KMS-11 (cell line): ENCODE results near the gene PI4KB.

ENCODE experiments used
- H2AFZ ChIP-seq: fragments of 200-600 bp; sonication (generic); 2 replicates; pipeline ENCODE4 v1.6.1; 2016; ENCODE audit warnings: antibody characterized with exemption, mixed run types, low read depth
- H3K27ac ChIP-seq: fragments of 200-600 bp; sonication (generic); 2 replicates; pipeline ENCODE4 v1.6.1; 2016; ENCODE audit warnings: mild to moderate bottlenecking, mixed run types
- H3K27me3 ChIP-seq: fragments of 200-600 bp; sonication (generic); 2 replicates; pipeline ENCODE4 v1.6.1; 2017; ENCODE audit warnings: mild to moderate bottlenecking, low read depth, mixed run types, moderate library complexity; ENCODE audit not compliant: insufficient read depth
- H3K36me3 ChIP-seq: fragments of 200-600 bp; sonication (generic); 2 replicates; pipeline ENCODE4 v1.6.1; 2017; ENCODE audit warnings: mild to moderate bottlenecking, mixed run types; ENCODE audit not compliant: insufficient read depth
- H3K4me1 ChIP-seq: fragments of 200-600 bp; sonication (generic); 2 replicates; pipeline ENCODE4 v1.6.1; 2016; ENCODE audit warnings: mild to moderate bottlenecking, low read depth, mixed run types; ENCODE audit not compliant: poor library complexity, severe bottlenecking
- H3K4me2 ChIP-seq: fragments of 200-600 bp; sonication (generic); 2 replicates; pipeline ENCODE4 v1.7.0; 2016; ENCODE audit warnings: mild to moderate bottlenecking, mixed run types
- H3K4me3 ChIP-seq: fragments of 200-600 bp; sonication (generic); IDR thresholded peaks from 2 replicates; pipeline ENCODE4 v1.6.1; 2017; ENCODE audit warnings: low read depth, low read length, mixed read lengths; ENCODE audit not compliant: insufficient read depth
- H3K79me2 ChIP-seq: fragments of 200-600 bp; sonication (generic); 2 replicates; pipeline ENCODE4 v1.6.1; 2016; ENCODE audit warnings: low read depth, mixed run types; ENCODE audit not compliant: insufficient read depth
- H3K9ac ChIP-seq: fragments of 200-600 bp; sonication (generic); 2 replicates; pipeline ENCODE4 v1.6.1; 2016; ENCODE audit warnings: mild to moderate bottlenecking, mixed run types
- H4K20me1 ChIP-seq: fragments of 200-600 bp; sonication (generic); 2 replicates; pipeline ENCODE4 v1.6.1; 2016; ENCODE audit warnings: mild to moderate bottlenecking, mixed run types; ENCODE audit not compliant: insufficient read depth
- CTCF ChIP-seq: fragments of 200-600 bp; sonication (generic); conservative IDR thresholded peaks from 2 replicates; pipeline ENCODE4 v1.6.1; 2017; ENCODE audit warnings: low read depth, mild to moderate bottlenecking, antibody characterized with exemption, low read length, moderate library complexity, mixed read lengths

Gene PI4KB

GRCh38 chr1:151293093-151293492, 34.1 kb downstream of the PI4KB start:
- no peak overlapping the region for H3K9ac ChIP-seq
- H2AFZ ChIP-seq = no peak overlapping the region
- peaks cover 7% of the 10 kb centered on the region; the same call in 1 of the 2 replicates for H3K36me3 ChIP-seq
- H3K4me1 ChIP-seq = no peaks in the 10 kb centered on the region
- H3K4me3 ChIP-seq = peak overlapping the region; percentile 30
- no peaks in the 10 kb centered on the region for H3K27me3 ChIP-seq
- H3K27ac ChIP-seq = no peak overlapping the region
- no peak overlapping the region for H3K4me2 ChIP-seq
- H4K20me1 ChIP-seq = no peaks in the 10 kb centered on the region
- TF ChIP-seq CTCF = no peak
- no peaks in the 10 kb centered on the region; the same call in 1 of the 2 replicates for H3K79me2 ChIP-seq

- Histone ChIP-seq H4K20me1 (no peaks in the 10 kb centered on the region), H3K27me3 (no peaks in the 10 kb centered on the region), H3K4me1 (no peaks in the 10 kb centered on the region), H3K4me3 (peak overlapping the region; percentile 30), H3K9ac (no peak overlapping the region), H3K4me2 (no peak overlapping the region), H3K79me2 (no peaks in the 10 kb centered on the region; the same call in 1 of the 2 replicates), H3K36me3 (peaks cover 7% of the 10 kb centered on the region; the same call in 1 of the 2 replicates), H2AFZ (no peak overlapping the region), H3K27ac (no peak overlapping the region)
- peak; percentile 49 for TF ChIP-seq CTCF
Measured at GRCh38 chr1:151292207-151293030, 34.8 kb downstream of the PI4KB start.

GRCh38 chr1:151290709-151291303, 36.4 kb downstream of the PI4KB start:
- Histone ChIP-seq H3K4me3 (no peak overlapping the region), H3K4me2 (no peak overlapping the region), H3K36me3 (peaks cover 7% of the 10 kb centered on the region; the same call in 1 of the 2 replicates), H3K27me3 (no peaks in the 10 kb centered on the region), H3K79me2 (no peaks in the 10 kb centered on the region; the same call in 1 of the 2 replicates), H3K9ac (no peak overlapping the region), H3K27ac (no peak overlapping the region), H4K20me1 (no peaks in the 10 kb centered on the region), H2AFZ (no peak overlapping the region), H3K4me1 (no peaks in the 10 kb centered on the region)
- TF ChIP-seq CTCF = no peak

GRCh38 chr1:151289991-151290708, 37.1 kb downstream of the PI4KB start:
- Histone ChIP-seq H3K27ac (no peak overlapping the region), H4K20me1 (no peaks in the 10 kb centered on the region), H2AFZ (no peak overlapping the region), H3K27me3 (no peaks in the 10 kb centered on the region), H3K36me3 (peaks cover 7% of the 10 kb centered on the region; the same call in 1 of the 2 replicates), H3K4me1 (no peaks in the 10 kb centered on the region), H3K9ac (no peak overlapping the region), H3K4me2 (no peak overlapping the region), H3K4me3 (no peak overlapping the region), H3K79me2 (no peaks in the 10 kb centered on the region; the same call in 1 of the 2 replicates)
- TF ChIP-seq CTCF = no peak
